ENCODE results near the gene RAD51B.

DNA sequence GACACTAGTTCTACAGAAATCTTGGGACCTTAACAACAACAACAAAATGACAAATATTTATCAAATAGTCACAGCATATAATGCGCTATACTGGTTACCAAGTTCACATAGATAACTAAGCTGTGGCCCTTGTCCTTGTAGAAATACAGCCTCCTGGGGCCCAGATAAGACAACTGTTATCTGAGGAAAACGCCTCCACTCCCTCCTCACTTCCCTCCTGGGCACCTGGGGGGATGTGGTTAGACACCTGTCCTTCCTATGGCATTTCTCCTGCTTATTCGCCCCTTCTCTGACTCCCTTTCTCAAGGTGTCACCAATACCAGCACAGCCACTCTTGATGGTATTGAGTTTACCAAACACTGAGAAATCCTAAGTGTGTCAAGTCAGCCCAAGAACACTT, 419.4 kb downstream of the RAD51B start:
- no peak for TF ChIP-seq POLR2A (IDR thresholded peaks at IDR 0.05)
- no peak for TF ChIP-seq POLR2AphosphoS5 (IDR thresholded peaks at IDR 0.05)
